PC-3 (cell line): Measurements from ENCODE around the gene COPG2.

Experiments
- EZH2 ChIP-seq: fragments of 300-600 bp; sonication (generic); IDR thresholded peaks from one replicate; pipeline ENCODE4 v1.6.1; 2017; ENCODE audit warnings: antibody characterized with exemption, mild to moderate bottlenecking, low read length; ENCODE audit not compliant: unreplicated experiment
- TF ChIP-seq, protein P1 (sequence below): fragments of 300-600 bp; sonication (generic); conservative IDR thresholded peaks from 2 replicates; pipeline ENCODE4 v1.5.1; 2017; ENCODE audit warnings: antibody characterized with exemption, low read depth, mild to moderate bottlenecking, low read length

- TF ChIP-seq, protein P1, sequence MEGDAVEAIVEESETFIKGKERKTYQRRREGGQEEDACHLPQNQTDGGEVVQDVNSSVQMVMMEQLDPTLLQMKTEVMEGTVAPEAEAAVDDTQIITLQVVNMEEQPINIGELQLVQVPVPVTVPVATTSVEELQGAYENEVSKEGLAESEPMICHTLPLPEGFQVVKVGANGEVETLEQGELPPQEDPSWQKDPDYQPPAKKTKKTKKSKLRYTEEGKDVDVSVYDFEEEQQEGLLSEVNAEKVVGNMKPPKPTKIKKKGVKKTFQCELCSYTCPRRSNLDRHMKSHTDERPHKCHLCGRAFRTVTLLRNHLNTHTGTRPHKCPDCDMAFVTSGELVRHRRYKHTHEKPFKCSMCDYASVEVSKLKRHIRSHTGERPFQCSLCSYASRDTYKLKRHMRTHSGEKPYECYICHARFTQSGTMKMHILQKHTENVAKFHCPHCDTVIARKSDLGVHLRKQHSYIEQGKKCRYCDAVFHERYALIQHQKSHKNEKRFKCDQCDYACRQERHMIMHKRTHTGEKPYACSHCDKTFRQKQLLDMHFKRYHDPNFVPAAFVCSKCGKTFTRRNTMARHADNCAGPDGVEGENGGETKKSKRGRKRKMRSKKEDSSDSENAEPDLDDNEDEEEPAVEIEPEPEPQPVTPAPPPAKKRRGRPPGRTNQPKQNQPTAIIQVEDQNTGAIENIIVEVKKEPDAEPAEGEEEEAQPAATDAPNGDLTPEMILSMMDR = no peak
- no peak for TF ChIP-seq EZH2
Measured at GRCh38 chr7:130483031-130483430, 185.5 kb downstream of the COPG2 start.
